MCF 10A (cell line): ENCODE data around the gene WNT7A. TPM values are rescaled to one million over a fixed set of nuclear protein-coding genes. Genes with fewer than 3 reads are reported as not detected.

Experiments used
- BruUV-seq: library from RNA; stranded (reverse); fragments of 400-500 nt; replicated peaks from 2 replicates; lab custom pipeline; 2021; lab: Mats Ljungman, UMichigan
- CTCF ChIA-PET: fragments of 300-600 bp; sonication (Branson Sonifier 250); formaldehyde crosslinking; extraction: SDS; loops from one replicate; lab custom pipeline; 2021; ENCODE audit warnings: antibody characterized with exemption, inconsistent platforms; lab: Yijun Ruan, JAX
- POLR2A ChIA-PET: fragments of 300-600, 350-650 bp; sonication (Branson Sonifier 250); formaldehyde crosslinking; extraction: SDS; loops from one replicate; lab custom pipeline; 2020; ENCODE audit warnings: antibody characterized with exemption, inconsistent platforms; lab: Yijun Ruan, JAX
- DNase-seq: peaks from one replicate; pipeline ENCODE4 v3.0.0-alpha.2; 2018; ENCODE audit not compliant: unreplicated experiment
- H3K27ac Mint-ChIP-seq: one replicate; pipeline ENCODE4 v1.8.0; 2022; ENCODE audit warnings: mild to moderate bottlenecking, low read depth, mixed read lengths; ENCODE audit not compliant: unreplicated experiment
- H3K27me3 Mint-ChIP-seq: one replicate; pipeline ENCODE4 v1.8.0; 2022; ENCODE audit warnings: mixed read lengths; ENCODE audit not compliant: insufficient read depth, unreplicated experiment
- H3K36me3 Mint-ChIP-seq: one replicate; pipeline ENCODE4 v1.8.0; 2022; ENCODE audit warnings: mild to moderate bottlenecking, moderate library complexity, mixed read lengths; ENCODE audit not compliant: insufficient read depth, unreplicated experiment
- H3K4me1 Mint-ChIP-seq: one replicate; pipeline ENCODE4 v1.8.0; 2022; ENCODE audit warnings: mixed read lengths; ENCODE audit not compliant: insufficient read depth, unreplicated experiment
- H3K4me3 Mint-ChIP-seq: one replicate; pipeline ENCODE4 v1.8.0; 2022; ENCODE audit warnings: mild to moderate bottlenecking, moderate library complexity, mixed read lengths; ENCODE audit not compliant: unreplicated experiment
- H3K9me3 Mint-ChIP-seq: one replicate; pipeline ENCODE4 v1.8.0; 2022; ENCODE audit warnings: mixed read lengths; ENCODE audit not compliant: unreplicated experiment
- intact Hi-C: fragments of 100-400 bp; cut with micrococcal nuclease; formaldehyde crosslinking; loops from 2 replicates; pipeline ENCODE4 v1.14.1; 2022
- total RNA-seq: library from RNA; stranded (reverse); gene quantifications from 2 replicates; pipeline ENCODE4 v1.2.3, GENCODE V29; 2022
- TF ChIP-seq, protein P1 (sequence below): fragments of 200-600 bp; IDR thresholded peaks from one replicate; pipeline ENCODE4 v1.8.0; 2022; ENCODE audit warnings: antibody characterized with exemption, mild to moderate bottlenecking; ENCODE audit not compliant: unreplicated experiment

Gene WNT7A
- total RNA-seq, 1 experiment from 2014 or later = 0.47 TPM

DNA sequence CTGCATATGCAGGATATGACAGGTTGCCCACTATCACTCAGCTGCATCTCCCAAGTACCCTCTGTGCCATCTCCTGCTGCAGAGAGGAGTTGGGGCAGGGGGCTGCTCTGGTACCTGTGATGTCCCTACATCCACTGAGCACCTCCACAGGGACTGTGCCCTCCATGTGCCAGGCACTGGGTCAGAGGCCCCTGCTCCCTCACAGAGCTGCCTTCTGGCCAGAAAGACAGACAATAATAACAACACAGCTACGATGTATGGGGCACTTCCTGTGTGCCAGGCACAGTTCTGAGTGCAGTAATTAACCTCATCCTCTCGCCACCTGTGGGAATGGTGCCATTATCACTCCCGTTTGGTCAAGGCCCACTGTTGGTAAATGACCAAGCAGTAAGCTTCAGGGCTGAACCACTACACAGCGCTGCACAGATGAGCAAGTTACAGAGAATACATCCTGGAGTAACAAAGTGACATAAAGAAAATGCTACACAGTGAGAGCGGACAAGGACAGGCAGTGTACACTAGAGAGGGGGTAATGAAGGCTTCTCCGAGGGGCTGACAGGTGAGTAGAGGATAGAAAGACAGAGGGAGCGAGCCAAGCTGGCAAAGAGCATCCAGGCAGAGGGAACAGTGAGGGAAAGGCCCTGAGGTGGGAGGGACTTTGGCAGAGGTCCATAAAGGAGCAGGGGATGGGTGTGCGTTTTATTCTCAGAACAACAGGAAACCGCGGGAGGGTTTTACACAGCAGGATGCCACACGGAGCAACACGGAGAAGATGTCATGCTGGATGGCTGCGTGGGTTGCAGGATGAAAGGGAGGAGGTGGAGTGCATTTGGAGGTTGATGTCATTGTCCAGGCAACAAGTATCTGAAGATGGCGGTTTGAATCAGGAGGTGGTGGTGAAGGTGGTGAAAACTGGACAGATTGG lies 13.6 kb downstream of the WNT7A start:
- H3K4me1 Mint-ChIP-seq = peaks cover 7% of the 10 kb centered on the region
- ChIA-PET CTCF (interaction anchor here (0.6 to 0.9 kb wide), 3 partner anchors 15 to 466 kb away, joined by 3 read pairs; no protein-coding TSS in a partner anchor), POLR2A (no interaction called here)
- TF ChIP-seq, protein P1, sequence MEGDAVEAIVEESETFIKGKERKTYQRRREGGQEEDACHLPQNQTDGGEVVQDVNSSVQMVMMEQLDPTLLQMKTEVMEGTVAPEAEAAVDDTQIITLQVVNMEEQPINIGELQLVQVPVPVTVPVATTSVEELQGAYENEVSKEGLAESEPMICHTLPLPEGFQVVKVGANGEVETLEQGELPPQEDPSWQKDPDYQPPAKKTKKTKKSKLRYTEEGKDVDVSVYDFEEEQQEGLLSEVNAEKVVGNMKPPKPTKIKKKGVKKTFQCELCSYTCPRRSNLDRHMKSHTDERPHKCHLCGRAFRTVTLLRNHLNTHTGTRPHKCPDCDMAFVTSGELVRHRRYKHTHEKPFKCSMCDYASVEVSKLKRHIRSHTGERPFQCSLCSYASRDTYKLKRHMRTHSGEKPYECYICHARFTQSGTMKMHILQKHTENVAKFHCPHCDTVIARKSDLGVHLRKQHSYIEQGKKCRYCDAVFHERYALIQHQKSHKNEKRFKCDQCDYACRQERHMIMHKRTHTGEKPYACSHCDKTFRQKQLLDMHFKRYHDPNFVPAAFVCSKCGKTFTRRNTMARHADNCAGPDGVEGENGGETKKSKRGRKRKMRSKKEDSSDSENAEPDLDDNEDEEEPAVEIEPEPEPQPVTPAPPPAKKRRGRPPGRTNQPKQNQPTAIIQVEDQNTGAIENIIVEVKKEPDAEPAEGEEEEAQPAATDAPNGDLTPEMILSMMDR = no peak
- H3K27ac Mint-ChIP-seq = no peak overlapping the region
- no TSS peak for BruUV-seq
- no peaks in the 10 kb centered on the region for H3K36me3 Mint-ChIP-seq
- H3K4me3 Mint-ChIP-seq = no peak overlapping the region
- no peaks in the 10 kb centered on the region for H3K27me3 Mint-ChIP-seq
- no peaks in the 10 kb centered on the region for H3K9me3 Mint-ChIP-seq
- intact Hi-C loops = no loop called here
- peak; percentile 23 for DNase-seq

DNA sequence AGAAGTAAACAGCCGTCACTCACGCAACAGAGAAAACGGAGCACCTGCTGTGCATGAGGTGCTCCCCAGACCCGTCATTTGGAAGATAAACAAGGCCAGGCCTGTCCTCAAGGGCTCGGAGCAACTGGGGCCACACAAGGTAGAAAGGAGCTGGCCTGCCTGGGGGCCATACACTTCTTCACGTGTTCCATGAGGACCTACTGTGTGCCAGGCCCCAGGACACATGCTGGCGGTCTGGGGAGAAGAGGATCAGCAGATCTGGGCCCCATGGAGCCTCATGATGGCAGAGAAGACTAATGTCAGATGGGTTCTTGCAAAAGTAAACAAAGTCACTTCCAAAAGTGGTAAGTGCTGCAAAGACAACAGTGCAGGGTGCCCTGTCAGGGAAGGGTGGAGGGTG lies 14.3 kb downstream of the WNT7A start:
- no peaks in the 10 kb centered on the region for H3K9me3 Mint-ChIP-seq
- TF ChIP-seq, protein P1 = no peak
- DNase-seq = no peak
- POLR2A ChIA-PET = no interaction called here
- H3K27ac Mint-ChIP-seq = no peak overlapping the region
- intact Hi-C loops = no loop called here
- no peak overlapping the region for H3K4me3 Mint-ChIP-seq
- CTCF ChIA-PET = interaction anchor here (0.7 kb wide), 2 partner anchors 12 to 20 kb away, joined by 3 read pairs; no protein-coding TSS in a partner anchor
- peaks cover 7% of the 10 kb centered on the region for H3K4me1 Mint-ChIP-seq
- H3K36me3 Mint-ChIP-seq = no peaks in the 10 kb centered on the region
- no peaks in the 10 kb centered on the region for H3K27me3 Mint-ChIP-seq
- no TSS peak for BruUV-seq

DNA sequence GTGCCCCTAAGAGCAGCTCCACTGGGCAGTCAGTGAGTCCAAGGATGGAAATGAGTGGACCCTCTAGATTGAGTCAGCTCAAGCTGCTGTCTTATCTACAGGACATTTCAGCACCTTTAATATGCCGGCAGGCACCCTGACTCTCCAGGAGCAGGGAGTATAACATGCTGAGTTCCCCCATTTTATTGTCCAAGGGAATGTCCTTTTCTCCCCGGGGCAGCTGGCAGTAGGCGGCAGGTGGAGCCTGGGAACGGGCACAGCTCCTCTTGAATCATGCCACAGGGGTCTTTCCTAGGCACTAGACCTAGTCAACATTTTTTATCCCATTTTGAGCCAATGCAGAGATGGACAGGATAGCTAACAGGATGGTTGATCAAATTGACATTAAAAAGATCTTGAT lies 14.8 kb downstream of the WNT7A start:
- TF ChIP-seq, protein P1 = no peak
- intact Hi-C loops = no loop called here

DNA sequence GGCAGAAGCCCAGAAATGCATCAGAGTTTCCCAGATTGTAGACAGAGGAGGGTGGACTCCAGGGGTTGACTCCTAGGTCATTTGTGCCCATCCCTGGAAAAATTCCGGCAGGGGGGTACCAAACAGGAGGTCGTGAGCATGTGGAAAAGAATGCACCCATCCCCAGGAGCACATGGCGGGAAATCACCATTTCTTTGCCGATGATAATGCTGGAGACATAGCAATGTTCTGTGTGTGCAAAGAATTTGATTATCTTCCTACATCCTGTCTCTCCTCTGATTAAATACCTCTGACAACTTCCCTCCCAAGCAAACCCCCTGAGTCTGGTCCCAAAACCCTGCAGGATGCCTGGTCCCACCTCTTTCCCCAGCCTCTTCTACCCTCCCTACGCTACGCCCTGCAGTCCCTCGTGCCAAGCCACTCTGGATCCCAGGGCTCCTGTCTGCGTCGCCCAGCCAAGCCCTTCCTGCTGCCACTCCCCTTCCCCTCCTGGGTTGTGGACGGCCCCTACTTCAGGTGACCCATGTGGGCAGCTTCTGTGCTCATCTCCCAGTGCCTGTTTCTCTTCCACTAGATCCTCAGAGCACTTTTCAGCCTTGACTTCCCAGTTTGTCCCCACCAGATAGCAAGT lies 15.8 kb downstream of the WNT7A start:
- TF ChIP-seq, protein P1 = no peak
- BruUV-seq = no TSS peak
- Mint-ChIP-seq H3K36me3 (no peaks in the 10 kb centered on the region), H3K27ac (no peak overlapping the region), H3K9me3 (no peaks in the 10 kb centered on the region), H3K4me3 (no peak overlapping the region), H3K27me3 (no peaks in the 10 kb centered on the region), H3K4me1 (peaks cover 7% of the 10 kb centered on the region)
- intact Hi-C loops = no loop called here
- DNase-seq = no peak
- ChIA-PET POLR2A (no interaction called here), CTCF (interaction anchor here (0.6 to 0.9 kb wide), 2 partner anchors 258 to 398 kb away, joined by 3 to 5 read pairs; no protein-coding TSS in a partner anchor)

More for the DNA sequence above, 14.8 kb downstream of the WNT7A start:
- BruUV-seq = no TSS peak
- no peak for DNase-seq
- Mint-ChIP-seq H3K36me3 (no peaks in the 10 kb centered on the region), H3K4me1 (peaks cover 7% of the 10 kb centered on the region), H3K27me3 (no peaks in the 10 kb centered on the region), H3K4me3 (no peak overlapping the region), H3K27ac (no peak overlapping the region), H3K9me3 (no peaks in the 10 kb centered on the region)
- ChIA-PET CTCF (interaction anchor here (0.7 kb wide), 2 partner anchors 11 to 20 kb away, joined by 3 read pairs; no protein-coding TSS in a partner anchor), POLR2A (no interaction called here)
